Lower leg skin (tissue), 3 donors: ENCODE measurements around the gene HYDIN.

Experiments
- CTCF ChIP-seq, 3 donors: fragments of 450-650 bp; IDR thresholded peaks; one replicate each; pipeline ENCODE4 v1.5.1; 2016; ENCODE audit warnings: antibody characterized with exemption in 3 of 3, mild to moderate bottlenecking in 3 of 3, moderate library complexity in 2 of 3
- POLR2A ChIP-seq, 2 donors: fragments of 450-650 bp; IDR thresholded peaks; one replicate each; pipeline ENCODE4 v1.6.1; 2016 to 2017; ENCODE audit warnings: antibody characterized with exemption in 2 of 2, mild to moderate bottlenecking in 1 of 2, moderate library complexity in 1 of 2

GRCh38 chr16:71264299-71264698, 33.8 kb upstream of the HYDIN start:
- TF ChIP-seq CTCF (IDR thresholded peaks at IDR 0.05) (no peak), POLR2A (IDR thresholded peaks at IDR 0.05) (no peak)
